ENCODE measurements around the gene UGT1A9. TPM values are rescaled to one million over a fixed set of nuclear protein-coding genes. Genes with fewer than 3 reads are reported as not detected.

The UGT1A9 gene
- total and polyA plus RNA-seq, 4 donors, result not detected

- no peak for TF ChIP-seq CTCF (IDR thresholded peaks at IDR 0.05; ENCODE audit: control extremely low read depth, extremely low read depth)
- no peak overlapping the region for H3K27ac ChIP-seq (ENCODE audit: low read depth in 1 of 2, low read length in 1 of 2)
- H3K4me1 ChIP-seq (ENCODE audit: control insufficient read depth in 5 of 5, insufficient read depth in 5 of 5, low read length in 5 of 5), result no peaks in the 10 kb centered on the region
- WGBS, 2 donors, result 63 to 68% methylated on average over 7 of the region's 7 CpGs
- H3K9me3 ChIP-seq (ENCODE audit: control insufficient read depth in 4 of 4, insufficient read depth in 3 of 4, low read length in 3 of 4), result no peaks in the 10 kb centered on the region
- H3K27me3 ChIP-seq (ENCODE audit: control insufficient read depth in 3 of 3, insufficient read depth in 3 of 3, low read length in 2 of 3), result no peaks in the 10 kb centered on the region
- no peak overlapping the region for H3K4me3 ChIP-seq
- DNase-seq (no peak), ATAC-seq (ENCODE audit: insufficient read depth, low FRiP score) (no peak)
- no peaks in the 10 kb centered on the region for H3K36me3 ChIP-seq (ENCODE audit: control insufficient read depth in 4 of 4, insufficient read depth in 4 of 4, low read length in 4 of 4)
- no peak overlapping the region for H3K9ac ChIP-seq (ENCODE audit: insufficient read depth in 1 of 2, low read length in 2 of 2)
Observed at GRCh38 chr2:233799087-233799665, 127.5 kb downstream of the UGT1A9 start.

- Histone ChIP-seq H3K27ac (ENCODE audit: low read depth in 1 of 2, low read length in 1 of 2) (no peak overlapping the region), H3K27me3 (ENCODE audit: control insufficient read depth in 3 of 3, insufficient read depth in 3 of 3, low read length in 2 of 3) (no peaks in the 10 kb centered on the region), H3K4me1 (ENCODE audit: control insufficient read depth in 5 of 5, insufficient read depth in 5 of 5, low read length in 5 of 5) (no peaks in the 10 kb centered on the region), H3K4me3 (no peak overlapping the region), H3K9me3 (ENCODE audit: control insufficient read depth in 4 of 4, insufficient read depth in 3 of 4, low read length in 3 of 4) (no peaks in the 10 kb centered on the region), H3K36me3 (ENCODE audit: control insufficient read depth in 4 of 4, insufficient read depth in 4 of 4, low read length in 4 of 4) (no peaks in the 10 kb centered on the region), H3K9ac (ENCODE audit: insufficient read depth in 1 of 2, low read length in 2 of 2) (no peak overlapping the region)
- TF ChIP-seq CTCF (IDR thresholded peaks at IDR 0.05; ENCODE audit: control extremely low read depth, extremely low read depth), result no peak
- no peak for ATAC-seq (ENCODE audit: insufficient read depth, low FRiP score)
- no peak for DNase-seq
- 54 to 83% methylated on average over 5 of the region's 5 CpGs for WGBS, 2 donors
Observed at GRCh38 chr2:233799716-233800115, 128.0 kb downstream of the UGT1A9 start.

GRCh38 chr2:233800208-233800607 lies 128.5 kb downstream of the UGT1A9 start:
- H3K27ac ChIP-seq (ENCODE audit: low read depth in 1 of 2, low read length in 1 of 2), result no peak overlapping the region
- H3K4me1 ChIP-seq (ENCODE audit: control insufficient read depth in 5 of 5, insufficient read depth in 5 of 5, low read length in 5 of 5), result no peaks in the 10 kb centered on the region
- ATAC-seq (ENCODE audit: insufficient read depth, low FRiP score) (no peak), DNase-seq (no peak)
- no peak overlapping the region for H3K4me3 ChIP-seq
- TF ChIP-seq CTCF (IDR thresholded peaks at IDR 0.05; ENCODE audit: control extremely low read depth, extremely low read depth), result no peak
- 80 to 86% methylated on average over 7 of the region's 7 CpGs for WGBS, 2 donors
- H3K36me3 ChIP-seq (ENCODE audit: control insufficient read depth in 4 of 4, insufficient read depth in 4 of 4, low read length in 4 of 4), result no peaks in the 10 kb centered on the region
- no peaks in the 10 kb centered on the region for H3K27me3 ChIP-seq (ENCODE audit: control insufficient read depth in 3 of 3, insufficient read depth in 3 of 3, low read length in 2 of 3)
- no peak overlapping the region for H3K9ac ChIP-seq (ENCODE audit: insufficient read depth in 1 of 2, low read length in 2 of 2)
- H3K9me3 ChIP-seq (ENCODE audit: control insufficient read depth in 4 of 4, insufficient read depth in 3 of 4, low read length in 3 of 4), result no peaks in the 10 kb centered on the region
